A673 (cell line): ENCODE results near the gene ECHS1. TPM values are rescaled to one million over a fixed set of nuclear protein-coding genes. Genes with fewer than 3 reads are reported as not detected.
A peak's percentile ranks its signal among the peaks of the same experiment; 100 is the strongest.

Source experiments
- BruUV-seq: library from RNA; stranded (reverse); fragments of 400-500 nt; replicated peaks from 2 replicates; lab custom pipeline; 2021; lab: Mats Ljungman, UMichigan
- CTCF ChIA-PET: fragments of 300-600 bp; sonication (Branson Sonifier 250); formaldehyde crosslinking; loops from one replicate; lab custom pipeline; 2022; ENCODE audit warnings: antibody characterized with exemption; lab: Charles Lee
- POLR2A ChIA-PET: fragments of 300-600 bp; sonication (Branson Sonifier 250); formaldehyde crosslinking; loops from one replicate; lab custom pipeline; 2022; ENCODE audit warnings: antibody characterized with exemption; ENCODE audit not compliant: low non-redundant PET; lab: Charles Lee
- DNase-seq: peaks from one replicate; pipeline ENCODE4 v3.0.0-alpha.2; 2015; ENCODE audit warnings: low spot score
- H3K27ac ChIP-seq: fragments of 200-600 bp; sonication (generic); 2 replicates; pipeline ENCODE4 v1.5.1; 2016; ENCODE audit warnings: mixed run types, low read depth, mild to moderate bottlenecking, mixed read lengths, antibody characterized with exemption, low read length; ENCODE audit not compliant: poor library complexity, severe bottlenecking
- H3K27me3 ChIP-seq: fragments of 200-600 bp; sonication (generic); replicated peaks from 2 replicates; pipeline ENCODE4 v1.6.1; 2017; ENCODE audit warnings: mixed run types, low read depth, mild to moderate bottlenecking, mixed read lengths, antibody characterized with exemption, low read length; ENCODE audit not compliant: insufficient read depth, poor library complexity
- H3K36me3 ChIP-seq: fragments of 200-600 bp; sonication (generic); 2 replicates; pipeline ENCODE4 v1.6.1; 2016; ENCODE audit warnings: mixed run types, mild to moderate bottlenecking, mixed read lengths, antibody characterized with exemption, low read length; ENCODE audit not compliant: insufficient read depth, poor library complexity, severe bottlenecking
- H3K4me1 ChIP-seq: fragments of 200-600 bp; sonication (generic); 2 replicates; pipeline ENCODE4 v1.6.1; 2017; ENCODE audit warnings: mixed run types, mild to moderate bottlenecking, mixed read lengths, antibody characterized with exemption, low read length; ENCODE audit not compliant: insufficient read depth, poor library complexity, severe bottlenecking
- H3K4me3 ChIP-seq: fragments of 200-600 bp; sonication (generic); 2 replicates; pipeline ENCODE4 v1.5.1; 2016; ENCODE audit warnings: low read depth, mixed run types, mild to moderate bottlenecking, mixed read lengths, low read length; ENCODE audit not compliant: poor library complexity, severe bottlenecking
- H3K9me3 ChIP-seq: fragments of 200-600 bp; sonication (generic); 2 replicates; pipeline ENCODE4 v1.6.1; 2016; ENCODE audit warnings: mixed run types, low read depth, mild to moderate bottlenecking, mixed read lengths, antibody characterized with exemption, low read length; ENCODE audit not compliant: poor library complexity, severe bottlenecking
- EZH2 ChIP-seq: fragments of 200-600 bp; sonication (generic); IDR thresholded peaks from 2 replicates; pipeline ENCODE4 v1.6.1; 2017; ENCODE audit warnings: borderline replicate concordance, low read depth, mild to moderate bottlenecking, mixed read lengths, antibody characterized with exemption, low read length; ENCODE audit not compliant: poor library complexity, severe bottlenecking
- intact Hi-C: fragments of 100-400 bp; cut with micrococcal nuclease; formaldehyde crosslinking; loops from one replicate; pipeline ENCODE4 v1.10.0; 2022; ENCODE audit not compliant: unreplicated experiment
- total RNA-seq: library from RNA; stranded (reverse); gene quantifications from 2 replicates; pipeline ENCODE4 v1.2.3, GENCODE V29; 2021
- TF ChIP-seq, protein P1 (sequence below): fragments of 300-800, 200-600 bp; sonication (generic); conservative IDR thresholded peaks from 2 replicates; pipeline ENCODE4 v1.5.1; 2017; ENCODE audit warnings: low read depth, mild to moderate bottlenecking, antibody characterized with exemption, low read length, moderate library complexity, mixed read lengths

ECHS1 gene
- total RNA-seq, 1 experiment from 2014 or later: 96.3 TPM

DNA sequence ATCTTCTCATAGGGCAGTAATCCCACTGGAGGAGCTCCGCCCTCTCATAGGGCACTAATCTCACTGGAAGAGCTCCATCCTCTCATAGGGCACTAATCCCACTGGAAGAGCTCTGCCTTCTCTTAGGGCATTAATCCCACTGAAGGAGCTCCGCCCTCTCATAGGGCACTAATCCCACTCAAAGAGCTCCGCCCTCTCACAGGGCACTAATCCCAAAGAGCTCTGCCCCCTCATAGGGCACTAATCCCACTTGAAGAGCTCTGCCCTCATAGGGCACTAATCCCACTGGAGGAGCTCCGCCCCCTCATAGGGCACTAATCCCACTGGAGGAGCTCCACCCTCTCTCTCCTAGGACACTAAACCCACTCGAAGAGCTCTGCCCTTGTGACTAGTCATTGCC, 11.9 kb downstream of the ECHS1 start:
- no peak overlapping the region for H3K4me3 ChIP-seq
- POLR2A ChIA-PET: no interaction called here
- no TSS peak for BruUV-seq
- peaks cover 21% of the 10 kb centered on the region for H3K36me3 ChIP-seq
- peak overlapping the region; percentile 6 for H3K27ac ChIP-seq
- no peaks in the 10 kb centered on the region for H3K27me3 ChIP-seq
- CTCF ChIA-PET: interaction anchor here (0.6 kb wide), 1 partner anchor 37 kb away, joined by 4 read pairs; no protein-coding TSS in a partner anchor
- H3K9me3 ChIP-seq: no peaks in the 10 kb centered on the region
- intact Hi-C loops: no loop called here
- no peak for TF ChIP-seq EZH2
- TF ChIP-seq, protein P1, sequence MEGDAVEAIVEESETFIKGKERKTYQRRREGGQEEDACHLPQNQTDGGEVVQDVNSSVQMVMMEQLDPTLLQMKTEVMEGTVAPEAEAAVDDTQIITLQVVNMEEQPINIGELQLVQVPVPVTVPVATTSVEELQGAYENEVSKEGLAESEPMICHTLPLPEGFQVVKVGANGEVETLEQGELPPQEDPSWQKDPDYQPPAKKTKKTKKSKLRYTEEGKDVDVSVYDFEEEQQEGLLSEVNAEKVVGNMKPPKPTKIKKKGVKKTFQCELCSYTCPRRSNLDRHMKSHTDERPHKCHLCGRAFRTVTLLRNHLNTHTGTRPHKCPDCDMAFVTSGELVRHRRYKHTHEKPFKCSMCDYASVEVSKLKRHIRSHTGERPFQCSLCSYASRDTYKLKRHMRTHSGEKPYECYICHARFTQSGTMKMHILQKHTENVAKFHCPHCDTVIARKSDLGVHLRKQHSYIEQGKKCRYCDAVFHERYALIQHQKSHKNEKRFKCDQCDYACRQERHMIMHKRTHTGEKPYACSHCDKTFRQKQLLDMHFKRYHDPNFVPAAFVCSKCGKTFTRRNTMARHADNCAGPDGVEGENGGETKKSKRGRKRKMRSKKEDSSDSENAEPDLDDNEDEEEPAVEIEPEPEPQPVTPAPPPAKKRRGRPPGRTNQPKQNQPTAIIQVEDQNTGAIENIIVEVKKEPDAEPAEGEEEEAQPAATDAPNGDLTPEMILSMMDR: no peak
- no peak for DNase-seq
- H3K4me1 ChIP-seq: no peaks in the 10 kb centered on the region

DNA sequence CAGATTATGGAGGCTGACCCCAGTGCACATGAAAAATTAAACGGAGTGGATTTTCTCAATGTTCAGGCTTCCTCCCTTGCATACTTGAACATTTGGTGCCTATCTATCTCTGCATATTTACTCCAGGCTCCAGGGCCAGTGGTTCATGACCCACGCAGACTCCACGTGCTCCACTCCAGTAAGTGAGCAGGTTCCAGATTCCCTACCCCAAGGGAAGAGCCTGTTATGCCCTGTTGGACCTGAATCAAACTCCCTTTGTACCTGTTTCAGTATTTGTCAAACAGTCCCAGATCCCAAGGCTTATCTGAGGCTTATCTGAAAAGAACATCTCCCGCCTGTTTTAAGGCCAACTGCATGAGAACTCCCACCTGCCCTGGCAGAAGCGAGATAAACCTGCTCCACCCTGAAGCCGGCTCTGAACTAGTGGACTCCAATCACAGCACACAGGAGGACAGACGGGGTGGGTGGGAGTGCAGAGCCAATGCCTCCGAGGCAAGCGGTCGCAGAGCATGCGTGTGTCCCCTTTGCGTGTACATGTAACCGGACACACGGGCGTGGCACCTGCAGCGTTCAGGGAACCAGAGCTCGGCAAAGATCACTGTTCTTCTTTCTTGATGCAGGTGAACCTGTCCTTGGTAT, 13.1 kb downstream of the ECHS1 start:
- DNase-seq: no peak
- ChIA-PET POLR2A (no interaction called here), CTCF (no interaction called here)
- no peaks in the 10 kb centered on the region for H3K4me1 ChIP-seq
- intact Hi-C loops: no loop called here
- peaks cover 11% of the 10 kb centered on the region for H3K36me3 ChIP-seq
- no peak overlapping the region for H3K27ac ChIP-seq
- no peak overlapping the region for H3K4me3 ChIP-seq
- no TSS peak for BruUV-seq
- TF ChIP-seq, protein P1: no peak
- TF ChIP-seq EZH2: no peak
- no peaks in the 10 kb centered on the region for H3K27me3 ChIP-seq
- no peaks in the 10 kb centered on the region for H3K9me3 ChIP-seq

DNA sequence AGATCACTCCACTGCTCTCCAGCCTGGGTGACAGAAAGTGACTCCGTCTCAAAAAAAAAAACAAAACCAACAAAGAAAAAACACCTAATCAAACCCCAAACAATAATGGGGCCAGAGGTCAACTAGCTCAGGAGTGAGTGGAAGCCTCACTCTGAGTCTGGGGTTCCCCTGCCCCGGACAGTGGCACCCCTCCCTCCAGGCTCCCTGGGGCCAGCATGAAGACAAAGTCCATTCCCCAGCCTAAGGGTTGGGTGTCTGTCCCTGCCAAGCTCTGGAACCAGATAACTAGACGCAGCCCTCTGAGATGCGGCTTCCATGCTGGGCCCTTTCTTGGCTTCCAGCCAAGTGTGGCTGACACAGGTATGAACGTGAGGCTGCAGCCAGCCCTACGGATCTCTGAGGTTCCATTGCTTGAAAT, 13.6 kb downstream of the ECHS1 start:
- intact Hi-C loops: no loop called here
- Histone ChIP-seq H3K27me3 (no peaks in the 10 kb centered on the region), H3K4me1 (no peaks in the 10 kb centered on the region), H3K27ac (no peak overlapping the region), H3K36me3 (peaks cover 10% of the 10 kb centered on the region), H3K9me3 (no peaks in the 10 kb centered on the region), H3K4me3 (no peak overlapping the region)
- TF ChIP-seq, protein P1: no peak
- TF ChIP-seq EZH2: no peak
- ChIA-PET CTCF (no interaction called here), POLR2A (no interaction called here)
- BruUV-seq: no TSS peak
- DNase-seq: no peak
